Mucosa of rectum (tissue), 2 donors: ENCODE results near the gene EBNA1BP2.

Source experiments
- H3K27ac ChIP-seq, 2 donors: one replicate each; pipeline ENCODE4 v1.7.0; 2013; ENCODE audit warnings: inconsistent platforms in 2 of 2, low read depth in 2 of 2, low read length in 2 of 2
- H3K27me3 ChIP-seq, 2 donors: one replicate each; pipeline ENCODE4 v1.7.0; 2013; ENCODE audit warnings: low read length in 2 of 2; ENCODE audit not compliant: control insufficient read depth in 2 of 2, insufficient read depth in 2 of 2
- H3K36me3 ChIP-seq, 2 donors: one replicate each; pipeline ENCODE4 v1.7.0; 2013; ENCODE audit warnings: low read length in 2 of 2; ENCODE audit not compliant: control insufficient read depth in 2 of 2, insufficient read depth in 2 of 2
- H3K4me1 ChIP-seq, 2 donors: one replicate each; pipeline ENCODE4 v1.7.0; 2013; ENCODE audit warnings: low read length in 2 of 2, mild to moderate bottlenecking in 1 of 2; ENCODE audit not compliant: control insufficient read depth in 2 of 2, insufficient read depth in 2 of 2
- H3K4me3 ChIP-seq, 2 donors: one replicate each; pipeline ENCODE4 v1.7.0; 2013; ENCODE audit warnings: low read length in 2 of 2
- H3K9ac ChIP-seq, 2 donors: one replicate each; pipeline ENCODE4 v1.7.0; 2013; ENCODE audit warnings: low read length in 2 of 2, low read depth in 1 of 2, mild to moderate bottlenecking in 1 of 2
- H3K9me3 ChIP-seq, 2 donors: one replicate each; pipeline ENCODE4 v1.7.0; 2013; ENCODE audit warnings: low read length in 2 of 2; ENCODE audit not compliant: control insufficient read depth in 2 of 2
- donor health status: healthy.
- donor health status: Normal muscosa, but diverticular disease.

Gene EBNA1BP2

GRCh38 chr1:43204394-43204793 lies 32.3 kb upstream of the EBNA1BP2 start:
- H3K27me3 ChIP-seq: no peaks in the 10 kb centered on the region
- peaks cover 0 to 5% of the 10 kb centered on the region in 2 donors for H3K4me1 ChIP-seq
- no peaks in the 10 kb centered on the region for H3K36me3 ChIP-seq
- no peak overlapping the region for H3K4me3 ChIP-seq
- H3K9ac ChIP-seq: no peak overlapping the region
- no peaks in the 10 kb centered on the region for H3K9me3 ChIP-seq
- no peak overlapping the region for H3K27ac ChIP-seq

- Histone ChIP-seq H3K4me3 (no peak overlapping the region), H3K4me1 (peaks cover 0 to 5% of the 10 kb centered on the region in 2 donors), H3K27me3 (no peaks in the 10 kb centered on the region), H3K36me3 (no peaks in the 10 kb centered on the region), H3K27ac (no peak overlapping the region), H3K9me3 (no peaks in the 10 kb centered on the region), H3K9ac (no peak overlapping the region)
Observed at GRCh38 chr1:43203859-43204258, 31.8 kb upstream of the EBNA1BP2 start.

GRCh38 chr1:43199093-43199726 lies 27.1 kb upstream of the EBNA1BP2 start:
- Histone ChIP-seq H3K36me3 (no peaks in the 10 kb centered on the region), H3K27ac (no peak overlapping the region), H3K27me3 (no peaks in the 10 kb centered on the region), H3K9ac (no peak overlapping the region), H3K9me3 (no peaks in the 10 kb centered on the region), H3K4me1 (no peaks in the 10 kb centered on the region), H3K4me3 (no peak overlapping the region)

- Histone ChIP-seq H3K27me3 (no peaks in the 10 kb centered on the region), H3K4me1 (no peaks in the 10 kb centered on the region), H3K27ac (no peak overlapping the region), H3K4me3 (no peak overlapping the region), H3K36me3 (no peaks in the 10 kb centered on the region), H3K9me3 (no peaks in the 10 kb centered on the region), H3K9ac (no peak overlapping the region)
Observed at GRCh38 chr1:43197343-43198127, 25.4 kb upstream of the EBNA1BP2 start.

GRCh38 chr1:43194509-43194908 lies 22.4 kb upstream of the EBNA1BP2 start:
- H3K9me3 ChIP-seq: no peaks in the 10 kb centered on the region
- H3K4me1 ChIP-seq: no peaks in the 10 kb centered on the region

GRCh38 chr1:43188106-43188505 lies 16.0 kb upstream of the EBNA1BP2 start:
- H3K36me3 ChIP-seq: no peaks in the 10 kb centered on the region
- no peak overlapping the region for H3K4me3 ChIP-seq
- H3K27me3 ChIP-seq: no peaks in the 10 kb centered on the region
- H3K27ac ChIP-seq: no peak overlapping the region
- no peak overlapping the region for H3K9ac ChIP-seq
- peaks cover 0 to under 1% of the 10 kb centered on the region in 2 donors for H3K4me1 ChIP-seq
- H3K9me3 ChIP-seq: no peaks in the 10 kb centered on the region

More at GRCh38 chr1:43194509-43194908, 22.4 kb upstream of the EBNA1BP2 start:
- no peaks in the 10 kb centered on the region for H3K36me3 ChIP-seq
- no peak overlapping the region for H3K4me3 ChIP-seq
- H3K27me3 ChIP-seq: no peaks in the 10 kb centered on the region
- H3K9ac ChIP-seq: no peak overlapping the region
- no peak overlapping the region for H3K27ac ChIP-seq

GRCh38 chr1:43184995-43185394 lies 12.9 kb upstream of the EBNA1BP2 start:
- Histone ChIP-seq H3K9ac (no peak overlapping the region), H3K4me1 (peaks cover 0 to 3% of the 10 kb centered on the region in 2 donors), H3K36me3 (no peaks in the 10 kb centered on the region), H3K27me3 (no peaks in the 10 kb centered on the region), H3K4me3 (no peak overlapping the region), H3K9me3 (no peaks in the 10 kb centered on the region), H3K27ac (no peak overlapping the region)

GRCh38 chr1:43184388-43184787 lies 12.3 kb upstream of the EBNA1BP2 start:
- Histone ChIP-seq H3K27ac (no peak overlapping the region), H3K4me1 (peaks cover 0 to 3% of the 10 kb centered on the region in 2 donors), H3K36me3 (no peaks in the 10 kb centered on the region), H3K9me3 (no peaks in the 10 kb centered on the region), H3K9ac (no peak overlapping the region), H3K27me3 (no peaks in the 10 kb centered on the region), H3K4me3 (no peak overlapping the region)

- H3K9ac ChIP-seq: no peak overlapping the region
- no peak overlapping the region for H3K27ac ChIP-seq
- H3K9me3 ChIP-seq: no peaks in the 10 kb centered on the region
- H3K4me3 ChIP-seq: no peak overlapping the region
- H3K4me1 ChIP-seq: peaks cover 0 to 1% of the 10 kb centered on the region in 2 donors
- H3K36me3 ChIP-seq: no peaks in the 10 kb centered on the region
- H3K27me3 ChIP-seq: peaks cover 0 to 10% of the 10 kb centered on the region in 2 donors
Observed at GRCh38 chr1:43177691-43178090, 5.6 kb upstream of the EBNA1BP2 start.

GRCh38 chr1:43174873-43175272 lies 2.8 kb upstream of the EBNA1BP2 start:
- H3K4me3 ChIP-seq: no peak overlapping the region
- peaks cover 3 to 6% of the 10 kb centered on the region in 2 donors for H3K36me3 ChIP-seq
- H3K9me3 ChIP-seq: no peaks in the 10 kb centered on the region
- no peak overlapping the region for H3K27ac ChIP-seq
- H3K27me3 ChIP-seq: peaks cover 0 to 10% of the 10 kb centered on the region in 2 donors
- H3K9ac ChIP-seq: no peak overlapping the region
- H3K4me1 ChIP-seq: peaks cover 6 to 11% of the 10 kb centered on the region in 2 donors
